H1 (cell line): Measurements from ENCODE around the gene TTL. TPM values are rescaled to one million over a fixed set of nuclear protein-coding genes. Genes with fewer than 3 reads are reported as not detected.

Experiments used
- CTCF ChIA-PET: fragments of 300-600 bp; sonication (Branson Sonifier 250); formaldehyde crosslinking; loops from one replicate; lab custom pipeline; 2021; ENCODE audit not compliant: partially characterized antibody; lab: Charles Lee
- POLR2A ChIA-PET: fragments of 300-600 bp; sonication (Branson Sonifier 250); formaldehyde crosslinking; loops from one replicate; lab custom pipeline; 2021; ENCODE audit warnings: inconsistent platforms; ENCODE audit not compliant: partially characterized antibody; lab: Charles Lee
- DNase-seq, 2 experiments: peaks; one replicate each; pipeline versions ENCODE4 v3.0.0 to v3.0.0-alpha.2; 2010 to 2022; ENCODE audit warnings: low spot score in 2 of 2, low read depth in 1 of 2, mixed read lengths in 1 of 2
- FAIRE-seq: peaks from 2 replicates; lab custom pipeline; 2011; peaks lifted over from hg19 to GRCh38; lab: Jason Lieb, UNC
- H2AFZ ChIP-seq: 2 replicates; pipeline ENCODE4 v1.8.1; 2012; ENCODE audit warnings: low read length, inconsistent platforms
- H2AK5ac ChIP-seq: 2 replicates; pipeline ENCODE4 v1.6.1; 2013; ENCODE audit warnings: low read depth, low read length
- H2BK120ac ChIP-seq: replicated peaks from 2 replicates; pipeline ENCODE3; 2013; ENCODE audit warnings: low read depth, low read length, inconsistent platforms
- H2BK12ac ChIP-seq: 2 replicates; pipeline ENCODE4 v1.6.1; 2013; ENCODE audit warnings: low read depth, low read length
- H2BK15ac ChIP-seq: 2 replicates; pipeline ENCODE4 v1.6.1; 2013; ENCODE audit warnings: low read length
- H2BK20ac ChIP-seq: 2 replicates; pipeline ENCODE4 v1.6.1; 2013; ENCODE audit warnings: low read length
- H2BK5ac ChIP-seq: 2 replicates; pipeline ENCODE4 v1.6.1; 2013; ENCODE audit warnings: low read depth, low read length
- H3K14ac ChIP-seq: 2 replicates; pipeline ENCODE4 v1.6.1; 2013; ENCODE audit warnings: inconsistent platforms; ENCODE audit not compliant: insufficient read length
- H3K18ac ChIP-seq: 2 replicates; pipeline ENCODE4 v1.6.1; 2013; ENCODE audit warnings: low read length; ENCODE audit errors: extremely low read depth
- H3K23ac ChIP-seq: 2 replicates; pipeline ENCODE4 v1.6.1; 2013; ENCODE audit warnings: inconsistent platforms; ENCODE audit not compliant: insufficient read length
- H3K23me2 ChIP-seq: 2 replicates; pipeline ENCODE4 v1.6.1; 2013; ENCODE audit warnings: low read depth, low read length
- H3K27ac ChIP-seq: 2 replicates; pipeline ENCODE4 v1.6.1; 2011; ENCODE audit warnings: low read depth, low read length, inconsistent platforms
- H3K27me3 ChIP-seq, 4 experiments: replicated peaks in 1 of 4; 1 replicate in 1 of 4; 2 replicates in 3 of 4; pipeline versions ENCODE4 v1.6.1 to v1.8.1; 2011 to 2013; ENCODE audit warnings: low read length in 3 of 4, mild to moderate bottlenecking in 3 of 4, inconsistent platforms in 2 of 4, mixed read lengths in 2 of 4, moderate library complexity in 1 of 4; ENCODE audit not compliant: control insufficient read depth in 3 of 4, insufficient read depth in 3 of 4; ENCODE audit errors: extremely low read depth in 1 of 4
- H3K36me3 ChIP-seq, 4 experiments: 2 replicates each; pipeline versions ENCODE4 v1.6.1 to v1.8.1; 2011 to 2013; ENCODE audit warnings: mild to moderate bottlenecking in 4 of 4, low read length in 3 of 4, moderate library complexity in 2 of 4, control low read depth in 1 of 4, inconsistent platforms in 1 of 4; ENCODE audit not compliant: insufficient read depth in 4 of 4, control insufficient read depth in 2 of 4
- H3K4ac ChIP-seq: replicated peaks from 2 replicates; pipeline ENCODE3; 2013; ENCODE audit warnings: low read length, low read depth, mixed read lengths, inconsistent platforms; ENCODE audit not compliant: insufficient read length
- H3K4me1 ChIP-seq, 4 experiments: replicated peaks in 1 of 4; 1 replicate in 1 of 4; 2 replicates in 3 of 4; pipeline versions ENCODE4 v1.6.1 to v1.8.1; 2011 to 2013; ENCODE audit warnings: low read length in 3 of 4, inconsistent platforms in 2 of 4, mixed read lengths in 1 of 4; ENCODE audit not compliant: insufficient read depth in 4 of 4, control insufficient read depth in 3 of 4
- H3K4me2 ChIP-seq, 2 experiments: 2 replicates each; pipeline versions ENCODE4 v1.6.1 to v1.8.1; 2011 to 2013; ENCODE audit warnings: low read depth in 2 of 2, low read length in 2 of 2, control low read depth in 1 of 2, inconsistent platforms in 1 of 2, mild to moderate bottlenecking in 1 of 2; ENCODE audit not compliant: insufficient read depth in 1 of 2
- H3K4me3 ChIP-seq, 4 experiments: fragments of 200-600, 300-600 bp in 1 of 4; sonication (generic), shearing (Covaris generic), sonication (Bioruptor Twin) in 1 of 4; 2 replicates each; pipeline versions ENCODE4 v1.5.1 to v1.8.1; 2011 to 2016; ENCODE audit warnings: low read length in 4 of 4, low read depth in 3 of 4, control low read depth in 2 of 4, inconsistent platforms in 2 of 4, mild to moderate bottlenecking in 2 of 4, mixed read lengths in 1 of 4, moderate library complexity in 1 of 4; ENCODE audit not compliant: insufficient read depth in 2 of 4; ENCODE audit errors: extremely low read depth in 1 of 4
- H3K56ac ChIP-seq: replicated peaks from 2 replicates; pipeline ENCODE3; 2013; ENCODE audit warnings: low read depth, mild to moderate bottlenecking, mixed read lengths, low read length, inconsistent platforms; ENCODE audit not compliant: insufficient read length
- H3K79me1 ChIP-seq: 2 replicates; pipeline ENCODE4 v1.6.1; 2013; ENCODE audit warnings: low read depth, low read length, control low read depth
- H3K79me2 ChIP-seq, 2 experiments: 2 replicates each; pipeline versions ENCODE4 v1.6.1 to v1.8.1; 2012 to 2013; ENCODE audit warnings: low read length in 2 of 2, mild to moderate bottlenecking in 2 of 2, inconsistent platforms in 1 of 2; ENCODE audit not compliant: insufficient read depth in 2 of 2, control insufficient read depth in 1 of 2
- H3K9ac ChIP-seq, 4 experiments: replicated peaks in 1 of 4; 1 replicate in 1 of 4; 2 replicates in 3 of 4; pipeline versions ENCODE4 v1.6.1 to v1.8.1; 2011 to 2013; ENCODE audit warnings: low read depth in 3 of 4, low read length in 3 of 4, control low read depth in 2 of 4, mild to moderate bottlenecking in 2 of 4, moderate library complexity in 2 of 4, inconsistent platforms in 1 of 4; ENCODE audit errors: extremely low read depth in 1 of 4
- H3K9me3 ChIP-seq, 2 experiments: 2 replicates each; pipeline versions ENCODE4 v1.6.1 to v1.8.1; 2012 to 2013; ENCODE audit warnings: mild to moderate bottlenecking in 2 of 2, moderate library complexity in 2 of 2, control low read depth in 1 of 2, inconsistent platforms in 1 of 2, low read depth in 1 of 2, low read length in 1 of 2, mixed read lengths in 1 of 2; ENCODE audit not compliant: insufficient read depth in 2 of 2
- H4K20me1 ChIP-seq, 2 experiments: replicated peaks in 1 of 2; 2 replicates each; pipeline versions ENCODE3 to v1.8.1; 2011 to 2013; ENCODE audit warnings: inconsistent platforms in 2 of 2, low read length in 2 of 2, mild to moderate bottlenecking in 1 of 2; ENCODE audit not compliant: insufficient read depth in 2 of 2, control insufficient read depth in 1 of 2
- H4K5ac ChIP-seq: 2 replicates; pipeline ENCODE4 v1.6.1; 2013; ENCODE audit warnings: low read length, low read depth, mixed read lengths, inconsistent platforms; ENCODE audit not compliant: insufficient read length
- H4K8ac ChIP-seq: 2 replicates; pipeline ENCODE4 v1.8.0; 2013; ENCODE audit warnings: mild to moderate bottlenecking, moderate library complexity, low read length, inconsistent platforms; ENCODE audit not compliant: insufficient read depth; ENCODE audit errors: extremely low read depth
- H4K91ac ChIP-seq: replicated peaks from 2 replicates; pipeline ENCODE3; 2013; ENCODE audit warnings: low read length, mixed read lengths, inconsistent platforms; ENCODE audit not compliant: insufficient read length
- ATF3 ChIP-seq: IDR thresholded peaks from 2 replicates; pipeline ENCODE4 v1.6.1; 2011; ENCODE audit warnings: low read depth, mild to moderate bottlenecking, low read length; ENCODE audit not compliant: insufficient read depth
- BACH1 ChIP-seq: IDR thresholded peaks from 2 replicates; pipeline ENCODE4 v1.6.1; 2012; ENCODE audit warnings: low read length, improper control_type of control experiment
- BRCA1 ChIP-seq: IDR thresholded peaks from 2 replicates; pipeline ENCODE4 v1.6.1; 2012; ENCODE audit warnings: low read depth, low read length, improper control_type of control experiment
- CREB1 ChIP-seq: IDR thresholded peaks from 2 replicates; pipeline ENCODE4 v1.6.1; 2012; ENCODE audit warnings: inconsistent platforms
- CTBP2 ChIP-seq: IDR thresholded peaks from 2 replicates; pipeline ENCODE4 v1.7.0; 2011; ENCODE audit warnings: borderline replicate concordance, mild to moderate bottlenecking, moderate library complexity, mixed read lengths, low read length; ENCODE audit not compliant: insufficient read depth, insufficient read length
- EP300 ChIP-seq, 2 experiments: IDR thresholded peaks; 1 replicate in 1 of 2; 2 replicates in 1 of 2; pipeline ENCODE4 v1.6.1; 2011 to 2012; ENCODE audit warnings: low read depth in 2 of 2, low read length in 2 of 2, mild to moderate bottlenecking in 2 of 2, borderline replicate concordance in 1 of 2, inconsistent platforms in 1 of 2, moderate library complexity in 1 of 2
- JUN ChIP-seq: IDR thresholded peaks from 2 replicates; pipeline ENCODE4 v1.6.1; 2011; ENCODE audit warnings: low read depth, mild to moderate bottlenecking, improper control_type of control experiment, low read length
- RFX5 ChIP-seq: IDR thresholded peaks from 2 replicates; pipeline ENCODE4 v1.6.1; 2011; ENCODE audit warnings: low read depth, low read length, improper control_type of control experiment, borderline replicate concordance
- SAP30 ChIP-seq: fragments of 300-600 bp; sonication (generic); IDR thresholded peaks from 2 replicates; pipeline ENCODE4 v1.7.1; 2012; ENCODE audit warnings: low read length, moderate library complexity, mild to moderate bottlenecking, inconsistent platforms; ENCODE audit not compliant: insufficient read depth, insufficient replicate concordance
- TAF1 ChIP-seq: IDR thresholded peaks from 2 replicates; pipeline ENCODE4 v1.6.1; 2011; ENCODE audit warnings: mild to moderate bottlenecking, low read depth, low read length
- WGBS, 2 experiments: shearing (Covaris generic) in 1 of 2; methylation state at CpG; one replicate each; pipeline versions ENCODE4 v1.1.6 to v1.1.7; 2013 to 2015; ENCODE audit warnings: low lambda C conversion rate in 2 of 2, mixed read lengths in 2 of 2, inconsistent platforms in 1 of 2, low coverage in 1 of 2, missing lambda C conversion rate in 1 of 2; ENCODE audit not compliant: insufficient replicate concordance in 2 of 2, insufficient coverage in 1 of 2, insufficient read length in 1 of 2; ENCODE audit errors: extremely low coverage in 1 of 2, missing lambda C conversion rate in 1 of 2; 5-methylcytosine and 5-hydroxymethylcytosine counted together
- polyA plus RNA-seq, 7 experiments: library from polyadenylated mRNA; depleted of rRNA in 3 of 7; stranded (reverse) in 5 of 7; unstranded in 2 of 7; fragments of >200 nt in 5 of 7; fragments of 200-250 nt in 2 of 7; gene quantifications; 1 replicate in 5 of 7; 2 replicates in 1 of 7; 4 replicates in 1 of 7; pipeline versions ENCODE4 v1.2.1 to v1.2.3, GENCODE V29; 2011 to 2013; ENCODE audit warnings: missing spikeins in 2 of 7, mixed read lengths in 2 of 7
- total RNA-seq: library from RNA; stranded (reverse); fragmentation: NEBNext Ultra II Directional; extraction: Animal tissue kit (Norgen Biotek cat#: 25700); gene quantifications from 2 replicates; pipeline ENCODE4 v1.2.1, GENCODE V29; 2021

The TTL gene
- total and polyA plus RNA-seq, 2 of the 8 experiments (the other 6 are each of a cell fraction or from before 2014, with no cell fraction given), result 17.5 to 57.1 TPM

GRCh38 chr2:112542984-112543661 is 61.2 kb downstream of the TTL start:
- ChIA-PET POLR2A (interaction anchor here (1.0 to 2.3 kb wide), 2 partner anchors 34 to 40 kb away, joined by 3 to 5 read pairs; no protein-coding TSS in a partner anchor), CTCF (no interaction called here)
- H2BK120ac ChIP-seq, result no peak overlapping the region
- 0 out of 2 replicates have a peak overlapping the region, but pooled peaks have one; percentile 12 for H2AK5ac ChIP-seq
- peaks cover 15 to 47% of the 10 kb centered on the region in 2 experiments for H3K79me2 ChIP-seq
- H4K91ac ChIP-seq, result no peak overlapping the region
- peaks cover 0 to 5% (median 3%) of the 10 kb centered on the region in 4 experiments; a peak in 2 of 7 replicates for H3K4me1 ChIP-seq
- H3K23me2 ChIP-seq, result peaks cover 9% of the 10 kb centered on the region
- H4K5ac ChIP-seq, result no peak overlapping the region
- TF ChIP-seq ATF3 (no peak), SAP30 (no peak), EP300 (IDR thresholded peaks at IDR 0.05; ENCODE audit: borderline replicate concordance in 1 of 2, low read depth in 2 of 2, low read length in 2 of 2) (no peak), BRCA1 (no peak), CTBP2 (no peak), JUN (no peak), CREB1 (no peak), BACH1 (no peak), RFX5 (no peak), TAF1 (no peak)
- H3K56ac ChIP-seq, result no peak overlapping the region
- WGBS, 2 experiments, result 8% methylated on average over 18 of the region's 18 CpGs; no CpG with 5 or more reads in 1 of the 2 experiments
- FAIRE-seq, result no peak
- no peak overlapping the region for H3K14ac ChIP-seq
- H2BK5ac ChIP-seq, result no peak overlapping the region
- peak overlapping the region; percentile 79 to 100 for H3K4me2 ChIP-seq
- no peak overlapping the region for H2BK15ac ChIP-seq
- 0 out of 2 replicates have a peak overlapping the region, but pooled peaks have one; percentile 96 for H3K27ac ChIP-seq
- peak overlapping the region; percentile 80 for H2AFZ ChIP-seq
- no peak overlapping the region for H2BK12ac ChIP-seq
- no peak overlapping the region for H2BK20ac ChIP-seq
- no peak overlapping the region for H3K4ac ChIP-seq
- H3K18ac ChIP-seq, result no peak overlapping the region
- H3K27me3 ChIP-seq, result no peaks in the 10 kb centered on the region; a peak in 1 of 7 replicates
- H3K9me3 ChIP-seq, result no peaks in the 10 kb centered on the region
- peaks cover 5 to 20% (median 13%) of the 10 kb centered on the region in 4 experiments for H3K36me3 ChIP-seq
- no peak overlapping the region for H3K23ac ChIP-seq
- DNase-seq, result no peak
- H3K4me3 ChIP-seq, result peak overlapping the region; percentile 94 to 98 (median 97)
- H3K79me1 ChIP-seq, result no peaks in the 10 kb centered on the region; the same call in 1 of the 2 replicates
- peaks cover 4 to 5% of the 10 kb centered on the region in 2 experiments for H4K20me1 ChIP-seq
- no peak overlapping the region for H4K8ac ChIP-seq
- peak overlapping the region; percentile 41 to 94 (median 90) for H3K9ac ChIP-seq
